HepG2 (cell line): ENCODE measurements around the gene TULP4. TPM values are rescaled to one million over a fixed set of nuclear protein-coding genes. Genes with fewer than 3 reads are reported as not detected.

Experiments used
- CHD2 ChIP-seq: IDR thresholded peaks from 2 replicates; pipeline ENCODE4 v1.6.1; 2011; ENCODE audit warnings: low read depth, low read length, improper control_type of control experiment
- E2F5 ChIP-seq: sonication (generic); formaldehyde crosslinking; conservative IDR thresholded peaks from 2 replicates; pipeline ENCODE4 v1.4.0; 2020; ENCODE audit warnings: missing genetic modification reagents
- KMT2A ChIP-seq: sonication (generic); formaldehyde crosslinking; IDR thresholded peaks from 2 replicates; pipeline ENCODE4 v1.4.0; 2020; ENCODE audit warnings: missing genetic modification reagents
- TAF15 ChIP-seq: fragments of 200-400 bp; formaldehyde crosslinking; IDR thresholded peaks from one replicate; pipeline ENCODE4 v1.6.1; 2018; ENCODE audit warnings: mild to moderate bottlenecking, low read depth, low read length; ENCODE audit not compliant: poor library complexity, severe bottlenecking
- TEAD3 ChIP-seq: optimal IDR thresholded peaks from 2 replicates; pipeline ENCODE3; 2016; ENCODE audit warnings: borderline replicate concordance
- ZNF276 ChIP-seq: sonication (generic); formaldehyde crosslinking; IDR thresholded peaks from 2 replicates; pipeline ENCODE4 v1.4.0; 2020; ENCODE audit warnings: mild to moderate bottlenecking, low read depth, missing genetic modification reagents
- ZNF318 ChIP-seq: sonication (generic); formaldehyde crosslinking; IDR thresholded peaks from 2 replicates; pipeline ENCODE4 v1.4.0; 2020; ENCODE audit warnings: mild to moderate bottlenecking, missing genetic modification reagents
- ZNF646 ChIP-seq: sonication (generic); formaldehyde crosslinking; IDR thresholded peaks from 2 replicates; pipeline ENCODE4 v1.9.0; 2021; ENCODE audit warnings: mild to moderate bottlenecking, missing genetic modification reagents
- polyA plus RNA-seq, 8 experiments: library from polyadenylated mRNA; depleted of rRNA in 3 of 8; stranded (reverse) in 7 of 8; unstranded in 1 of 8; fragments of >200 nt; fragmentation: Illumina TruSeq in 4 of 8; extraction: Trizol in 4 of 8; gene quantifications; 2 replicates each; pipeline versions ENCODE4 v1.2.1 to v1.2.3, GENCODE V29; 2011 to 2016; ENCODE audit warnings: low read depth in 4 of 8, missing spikeins in 1 of 8, mixed read lengths in 1 of 8; ENCODE audit not compliant: insufficient read depth in 1 of 8
- total RNA-seq, 5 experiments: library from RNA; depleted of rRNA; stranded (reverse); fragments of >200 nt; fragmentation: Illumina TruSeq; extraction: Trizol; gene quantifications; 2 replicates each; pipeline ENCODE4 v1.2.3, GENCODE V29; 2016; ENCODE audit warnings: low read depth in 1 of 5

TULP4 gene
- total and polyA plus RNA-seq, 2 of the 13 experiments (the other 11 are each of a cell fraction or from before 2014, with no cell fraction given) = 21.1 to 122 TPM

- TF ChIP-seq ZNF276 = 0 out of 2 replicates have a peak, but pooled peaks have one; percentile 38
- TF ChIP-seq ZNF646 (CRISPR knock-in tag) = 0 out of 2 replicates have a peak, but pooled peaks have one; percentile 35
- no peak for TF ChIP-seq CHD2
- 0 out of 2 replicates have a peak, but pooled peaks have one; percentile 48 for TF ChIP-seq ZNF318 (CRISPR knock-in tag)
- no peak for TF ChIP-seq E2F5 (CRISPR knock-in tag)
- TF ChIP-seq KMT2A (CRISPR knock-in tag) = no peak
- TF ChIP-seq TEAD3 (CRISPR knock-in tag) = no peak
- no peak for TF ChIP-seq TAF15
These were observed 231.4 kb downstream of the TULP4 start (continued) for GRCh38 chr6:158543606-158544185.
